ENCODE results near the gene THAP10. TPM values are rescaled to one million over a fixed set of nuclear protein-coding genes. Genes with fewer than 3 reads are reported as not detected.
A peak's percentile ranks its signal among the peaks of the same experiment; 100 is the strongest.

The THAP10 gene
- total RNA-seq, 5 donors from 2014 or later (not counting 1 experiment from before 2014, with no cell fraction given) = 0.33 TPM; not detected in 3

- H3K27me3 Mint-ChIP-seq = peaks cover 57 to 74% of the 10 kb centered on the region in 2 donors
- Histone ChIP-seq H3K9me3 (no peaks in the 10 kb centered on the region), H3K27me3 (replicated peaks in 1 of 2; ENCODE audit: control insufficient read depth in 2 of 2, extremely low read depth in 1 of 2, insufficient read depth in 2 of 2, low read length in 1 of 2) (peaks cover 13 to 42% of the 10 kb centered on the region in 2 experiments), H3K4me3 (ENCODE audit: control insufficient read depth in 1 of 2, extremely low read depth in 1 of 2, low read length in 1 of 2) (no peak overlapping the region), H3K4me1 (ENCODE audit: control insufficient read depth in 1 of 2, extremely low read depth in 1 of 2, insufficient read depth in 2 of 2, low read length in 2 of 2) (peaks cover 0 to 10% of the 10 kb centered on the region in 2 experiments), H3K27ac (ENCODE audit: low read length) (no peak overlapping the region), H3K36me3 (ENCODE audit: control insufficient read depth in 2 of 2, extremely low read depth in 1 of 2, insufficient read depth in 1 of 2, low read length in 1 of 2) (no peaks in the 10 kb centered on the region)
- 83% methylated on average over 4 of the region's 11 CpGs for WGBS (ENCODE audit: insufficient coverage)
- peak overlapping the region; percentile 57 to 66 (median 61) for H3K4me3 Mint-ChIP-seq
- no peaks in the 10 kb centered on the region for H3K36me3 Mint-ChIP-seq
- no peak overlapping the region for H3K27ac Mint-ChIP-seq
- H3K9me3 Mint-ChIP-seq = no peaks in the 10 kb centered on the region
- DNase-seq (no peak), ATAC-seq (replicated peaks in 1 of 4) (no peak)
- H3K4me1 Mint-ChIP-seq = peaks cover 7 to 10% (median 8%) of the 10 kb centered on the region in 3 donors
- ChIA-PET POLR2A (no interaction called here), CTCF (no interaction called here)
Measured at GRCh38 chr15:70852501-70853317, 39.5 kb downstream of the THAP10 start.

GRCh38 chr15:70851889-70852288, 40.3 kb downstream of the THAP10 start:
- Histone ChIP-seq H3K27ac (ENCODE audit: low read length) (no peak overlapping the region), H3K4me1 (ENCODE audit: control insufficient read depth in 1 of 2, extremely low read depth in 1 of 2, insufficient read depth in 2 of 2, low read length in 2 of 2) (peaks cover 0 to 10% of the 10 kb centered on the region in 2 experiments), H3K9me3 (no peaks in the 10 kb centered on the region), H3K36me3 (ENCODE audit: control insufficient read depth in 2 of 2, extremely low read depth in 1 of 2, insufficient read depth in 1 of 2, low read length in 1 of 2) (no peaks in the 10 kb centered on the region), H3K4me3 (ENCODE audit: control insufficient read depth in 1 of 2, extremely low read depth in 1 of 2, low read length in 1 of 2) (no peak overlapping the region), H3K27me3 (replicated peaks in 1 of 2; ENCODE audit: control insufficient read depth in 2 of 2, extremely low read depth in 1 of 2, insufficient read depth in 2 of 2, low read length in 1 of 2) (peaks cover 13 to 40% of the 10 kb centered on the region in 2 experiments)
- Mint-ChIP-seq H3K27me3 (peaks cover 57 to 78% of the 10 kb centered on the region in 2 donors), H3K9me3 (no peaks in the 10 kb centered on the region), H3K4me1 (peaks cover 7 to 10% (median 8%) of the 10 kb centered on the region in 3 donors), H3K36me3 (no peaks in the 10 kb centered on the region), H3K27ac (no peak overlapping the region), H3K4me3 (peak overlapping the region in 1 of 3 donors; percentile 31)
- DNase-seq (no peak), ATAC-seq (replicated peaks in 1 of 4) (no peak)
- POLR2A ChIA-PET = no interaction called here
- CTCF ChIA-PET = no interaction called here
- WGBS (ENCODE audit: insufficient coverage) = 98% methylated on average over 6 of the region's 6 CpGs

GRCh38 chr15:70845602-70846360, 46.5 kb downstream of the THAP10 start:
- POLR2A ChIA-PET = no interaction called here
- Histone ChIP-seq H3K4me3 (ENCODE audit: control insufficient read depth in 1 of 2, extremely low read depth in 1 of 2, low read length in 1 of 2) (no peak overlapping the region), H3K27me3 (replicated peaks in 1 of 2; ENCODE audit: control insufficient read depth in 2 of 2, extremely low read depth in 1 of 2, insufficient read depth in 2 of 2, low read length in 1 of 2) (peaks cover 2 to 12% of the 10 kb centered on the region in 2 experiments), H3K27ac (ENCODE audit: low read length) (no peak overlapping the region), H3K36me3 (ENCODE audit: control insufficient read depth in 2 of 2, extremely low read depth in 1 of 2, insufficient read depth in 1 of 2, low read length in 1 of 2) (no peaks in the 10 kb centered on the region), H3K9me3 (no peaks in the 10 kb centered on the region), H3K4me1 (ENCODE audit: control insufficient read depth in 1 of 2, extremely low read depth in 1 of 2, insufficient read depth in 2 of 2, low read length in 2 of 2) (no peaks in the 10 kb centered on the region)
- 100% methylated on average over 1 of the region's 6 CpGs for WGBS (ENCODE audit: insufficient coverage)
- Mint-ChIP-seq H3K27me3 (peaks cover 36 to 38% of the 10 kb centered on the region in 2 donors), H3K27ac (no peak overlapping the region), H3K4me3 (no peak overlapping the region), H3K4me1 (no peaks in the 10 kb centered on the region), H3K9me3 (no peaks in the 10 kb centered on the region), H3K36me3 (no peaks in the 10 kb centered on the region)
- DNase-seq (no peak), ATAC-seq (replicated peaks in 1 of 4) (no peak)
- CTCF ChIA-PET = interaction anchor here in 1 of 2 donors (0.5 kb wide), 1 partner anchor 938 kb away, joined by 6 read pairs; no protein-coding TSS in a partner anchor

- Histone ChIP-seq H3K4me1 (ENCODE audit: control insufficient read depth in 1 of 2, extremely low read depth in 1 of 2, insufficient read depth in 2 of 2, low read length in 2 of 2) (no peaks in the 10 kb centered on the region), H3K27ac (ENCODE audit: low read length) (no peak overlapping the region), H3K36me3 (ENCODE audit: control insufficient read depth in 2 of 2, extremely low read depth in 1 of 2, insufficient read depth in 1 of 2, low read length in 1 of 2) (no peaks in the 10 kb centered on the region), H3K4me3 (ENCODE audit: control insufficient read depth in 1 of 2, extremely low read depth in 1 of 2, low read length in 1 of 2) (no peak overlapping the region), H3K27me3 (replicated peaks in 1 of 2; ENCODE audit: control insufficient read depth in 2 of 2, extremely low read depth in 1 of 2, insufficient read depth in 2 of 2, low read length in 1 of 2) (peaks cover 0 to 4% of the 10 kb centered on the region in 2 experiments), H3K9me3 (no peaks in the 10 kb centered on the region)
- H3K36me3 Mint-ChIP-seq = no peaks in the 10 kb centered on the region
- peaks cover 4 to 10% of the 10 kb centered on the region in 2 donors for H3K27me3 Mint-ChIP-seq
- POLR2A ChIA-PET = no interaction called here
- no peaks in the 10 kb centered on the region for H3K9me3 Mint-ChIP-seq
- no peaks in the 10 kb centered on the region for H3K4me1 Mint-ChIP-seq
- CTCF ChIA-PET = no interaction called here
- H3K27ac Mint-ChIP-seq = no peak overlapping the region
- 83% methylated on average over 1 of the region's 2 CpGs for WGBS (ENCODE audit: insufficient coverage)
- DNase-seq (no peak), ATAC-seq (replicated peaks in 1 of 4) (no peak)
- no peak overlapping the region for H3K4me3 Mint-ChIP-seq
Measured at GRCh38 chr15:70837476-70837875, 54.8 kb downstream of the THAP10 start.

GRCh38 chr15:70835841-70836240, 56.4 kb downstream of the THAP10 start:
- Histone ChIP-seq H3K4me3 (ENCODE audit: control insufficient read depth in 1 of 2, extremely low read depth in 1 of 2, low read length in 1 of 2) (no peak overlapping the region), H3K36me3 (ENCODE audit: control insufficient read depth in 2 of 2, extremely low read depth in 1 of 2, insufficient read depth in 1 of 2, low read length in 1 of 2) (no peaks in the 10 kb centered on the region), H3K27ac (ENCODE audit: low read length) (no peak overlapping the region), H3K9me3 (no peaks in the 10 kb centered on the region), H3K27me3 (replicated peaks in 1 of 2; ENCODE audit: control insufficient read depth in 2 of 2, extremely low read depth in 1 of 2, insufficient read depth in 2 of 2, low read length in 1 of 2) (peaks cover 0 to 9% of the 10 kb centered on the region in 2 experiments), H3K4me1 (ENCODE audit: control insufficient read depth in 1 of 2, extremely low read depth in 1 of 2, insufficient read depth in 2 of 2, low read length in 2 of 2) (no peaks in the 10 kb centered on the region)
- ATAC-seq (replicated peaks in 1 of 4) (no peak), DNase-seq (no peak)
- H3K27ac Mint-ChIP-seq = no peak overlapping the region
- POLR2A ChIA-PET = no interaction called here
- no peak overlapping the region for H3K4me3 Mint-ChIP-seq
- WGBS (ENCODE audit: insufficient coverage) = no CpG with 5 or more reads among the region's 3 CpGs
- CTCF ChIA-PET = no interaction called here
- peaks cover 2 to 5% of the 10 kb centered on the region in 2 donors for H3K27me3 Mint-ChIP-seq
- H3K36me3 Mint-ChIP-seq = no peaks in the 10 kb centered on the region
- H3K9me3 Mint-ChIP-seq = no peaks in the 10 kb centered on the region
- no peaks in the 10 kb centered on the region for H3K4me1 Mint-ChIP-seq

GRCh38 chr15:70835415-70835814, 56.8 kb downstream of the THAP10 start:
- H3K36me3 Mint-ChIP-seq = no peaks in the 10 kb centered on the region
- DNase-seq (no peak), ATAC-seq (replicated peaks in 1 of 4) (no peak)
- H3K4me3 Mint-ChIP-seq = no peak overlapping the region
- 98% methylated on average over 5 of the region's 6 CpGs for WGBS (ENCODE audit: insufficient coverage)
- Histone ChIP-seq H3K4me3 (ENCODE audit: control insufficient read depth in 1 of 2, extremely low read depth in 1 of 2, low read length in 1 of 2) (no peak overlapping the region), H3K9me3 (no peaks in the 10 kb centered on the region), H3K27ac (ENCODE audit: low read length) (no peak overlapping the region), H3K4me1 (ENCODE audit: control insufficient read depth in 1 of 2, extremely low read depth in 1 of 2, insufficient read depth in 2 of 2, low read length in 2 of 2) (no peaks in the 10 kb centered on the region), H3K36me3 (ENCODE audit: control insufficient read depth in 2 of 2, extremely low read depth in 1 of 2, insufficient read depth in 1 of 2, low read length in 1 of 2) (no peaks in the 10 kb centered on the region), H3K27me3 (replicated peaks in 1 of 2; ENCODE audit: control insufficient read depth in 2 of 2, extremely low read depth in 1 of 2, insufficient read depth in 2 of 2, low read length in 1 of 2) (peaks cover 0 to 9% of the 10 kb centered on the region in 2 experiments)
- POLR2A ChIA-PET = no interaction called here
- peaks cover 0 to 8% of the 10 kb centered on the region in 2 donors for H3K27me3 Mint-ChIP-seq
- no peaks in the 10 kb centered on the region for H3K4me1 Mint-ChIP-seq
- H3K27ac Mint-ChIP-seq = no peak overlapping the region
- CTCF ChIA-PET = no interaction called here
- H3K9me3 Mint-ChIP-seq = no peaks in the 10 kb centered on the region
